ENCODE data around the gene LRP2.
A peak's percentile ranks its signal among the peaks of the same experiment; 100 is the strongest.
"Not testable (repeated sequence)": the region's sequence is repeated elsewhere in the genome, so short reads cannot be mapped to it uniquely, and the experiment has no call there.

LRP2 gene

DNA sequence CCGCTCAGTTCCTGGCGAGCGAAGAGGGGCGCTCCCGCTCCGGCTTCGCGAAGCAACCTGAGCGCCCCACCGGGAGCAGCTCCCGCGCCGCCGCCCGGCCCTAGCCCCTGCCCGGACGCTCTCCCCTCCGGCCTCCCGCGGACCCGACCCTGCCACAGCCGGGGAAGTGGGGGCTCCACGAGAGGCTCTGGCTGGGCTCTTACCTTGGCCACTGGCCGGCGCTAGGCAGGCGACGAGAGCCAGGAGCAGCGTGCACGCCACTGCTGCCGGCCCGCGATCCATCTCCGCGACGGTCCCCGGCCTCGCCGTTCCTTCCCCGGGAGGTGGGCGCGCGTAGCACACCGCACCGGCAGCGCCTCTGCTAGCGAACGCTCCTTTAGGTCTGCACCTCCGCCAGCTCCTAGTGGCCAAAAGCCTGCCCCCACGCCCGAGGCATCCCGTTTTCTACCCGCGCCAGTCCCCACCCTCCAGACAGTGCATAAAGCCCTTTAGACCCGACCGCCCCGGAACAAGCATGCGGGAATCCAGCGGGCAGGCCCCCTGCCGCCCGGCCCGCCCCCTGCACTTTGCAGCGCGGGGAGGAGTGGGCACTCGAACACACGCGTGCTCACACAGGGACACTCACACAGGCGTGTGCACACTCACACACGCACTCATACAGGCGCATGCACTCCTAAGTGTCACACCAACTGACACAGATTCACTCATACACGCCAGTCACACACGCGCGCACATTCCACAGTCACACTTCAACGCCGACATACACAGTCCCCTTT lies at the start of gene LRP2:
TSS of gene LRP2 (minus strand) at position 417 of the 776 bp plus-strand sequence. CDS start at position 282, 135 bp downstream.
- DNase-seq = no peak

DNA sequence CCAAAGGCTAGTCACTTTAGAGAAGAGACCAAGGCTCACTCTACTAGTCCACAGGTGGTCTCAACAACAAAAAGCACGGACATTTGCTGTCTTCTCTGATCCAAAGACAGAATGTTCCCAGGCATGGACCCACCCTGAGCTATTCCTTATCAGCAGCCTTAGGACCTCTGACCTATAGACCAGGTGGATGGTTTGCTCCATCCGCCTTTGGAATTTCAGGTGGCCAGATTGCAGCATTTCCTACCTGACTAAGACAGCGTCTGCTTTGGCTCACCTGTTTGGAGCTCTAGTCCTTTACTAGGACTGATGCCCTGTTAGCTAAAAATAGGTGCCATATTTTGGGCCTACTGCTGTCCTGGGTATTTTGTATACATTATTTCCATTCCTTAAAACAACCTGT lies 44.6 kb upstream of the LRP2 start:
- DNase-seq = no peak

DNA sequence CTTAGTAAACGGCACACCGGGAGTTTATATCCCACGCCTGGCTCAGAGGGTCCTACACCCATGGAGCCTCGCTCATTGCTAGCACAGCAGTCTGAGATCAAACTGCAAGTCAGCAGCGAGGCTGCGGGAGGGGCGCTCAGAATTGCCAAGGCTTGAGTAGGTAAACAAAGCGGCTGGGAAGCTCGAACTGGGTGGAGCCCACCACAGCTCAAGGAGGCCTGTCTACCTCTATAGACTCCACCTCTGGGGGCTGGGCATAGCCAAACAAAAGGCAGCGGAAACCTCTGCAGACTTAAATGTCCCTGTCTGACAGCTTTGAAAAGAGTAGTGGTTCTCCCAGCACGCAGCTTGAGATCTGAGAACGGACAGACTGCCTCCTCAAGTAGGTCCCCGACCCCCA lies 37.2 kb upstream of the LRP2 start:
- not testable (repeated sequence) for DNase-seq

DNA sequence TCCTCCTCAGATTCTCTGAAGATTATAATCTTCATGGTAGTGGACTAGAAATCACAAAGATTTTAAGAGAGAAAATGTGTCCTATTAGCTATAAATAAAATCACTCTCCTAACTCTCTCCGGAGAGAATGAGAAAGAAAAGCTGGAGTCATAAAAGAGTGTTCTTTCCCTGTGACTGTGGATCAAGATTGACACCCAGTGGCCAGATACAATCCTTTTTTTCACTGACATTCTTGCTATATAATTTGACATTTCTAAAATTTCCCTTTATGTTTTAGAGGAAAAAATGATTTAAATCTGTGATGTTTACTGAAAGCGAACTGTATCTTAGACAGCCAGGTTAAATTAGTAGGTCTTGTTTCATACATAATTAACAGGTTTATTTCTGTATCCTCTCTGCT lies 35.4 kb upstream of the LRP2 start:
- no peak for DNase-seq

DNA sequence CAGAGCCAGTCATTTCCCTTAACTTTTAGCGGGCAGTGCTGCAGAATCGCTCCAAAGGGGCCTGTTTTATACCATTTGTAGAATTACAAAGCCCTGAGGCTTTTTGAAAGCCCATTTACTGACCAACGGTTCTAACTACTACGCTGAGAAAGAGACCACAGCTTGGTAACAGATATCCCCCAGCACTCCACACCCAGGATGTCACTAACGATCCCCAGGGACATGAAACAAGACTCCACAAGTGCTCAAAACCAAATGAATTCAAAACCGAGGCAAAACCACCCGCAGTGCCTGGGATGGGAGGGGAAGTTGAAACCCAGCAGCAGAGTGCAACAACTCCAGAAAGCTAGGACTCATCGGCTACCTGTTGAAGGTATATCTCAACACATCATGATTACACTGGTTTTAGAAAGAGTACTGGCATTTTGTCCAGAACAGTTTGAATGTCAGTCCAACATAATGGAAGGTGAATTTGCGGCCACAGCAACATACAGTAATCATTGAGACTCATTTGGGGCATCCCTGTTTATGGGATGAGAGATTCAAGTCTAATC lies 33.6 kb upstream of the LRP2 start:
- DNase-seq = no peak

DNA sequence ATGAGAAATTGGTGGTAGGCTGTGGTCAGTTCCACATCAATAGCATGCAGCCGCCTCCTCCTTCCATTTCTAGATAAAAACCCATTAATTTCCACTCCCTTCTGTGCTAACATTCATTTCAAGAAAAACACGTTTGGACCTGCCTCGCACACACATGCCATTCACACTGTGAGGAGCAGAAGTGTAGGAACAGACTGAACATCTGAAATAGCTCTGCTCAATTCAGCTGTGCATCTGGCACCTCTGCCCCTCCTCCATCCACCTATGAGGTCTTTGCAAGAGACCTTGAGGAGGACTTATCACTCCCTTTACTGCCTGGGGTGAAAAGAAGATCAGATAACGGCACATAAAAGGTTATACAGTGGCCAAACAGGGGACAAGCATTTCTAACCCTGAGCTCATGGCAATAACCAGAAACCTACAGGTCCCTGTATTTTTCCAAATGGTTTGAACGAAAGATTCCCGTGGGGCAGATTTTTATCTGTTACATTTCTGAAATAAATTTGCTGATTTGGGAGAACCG lies 30.8 kb upstream of the LRP2 start:
- no peak for DNase-seq

DNA sequence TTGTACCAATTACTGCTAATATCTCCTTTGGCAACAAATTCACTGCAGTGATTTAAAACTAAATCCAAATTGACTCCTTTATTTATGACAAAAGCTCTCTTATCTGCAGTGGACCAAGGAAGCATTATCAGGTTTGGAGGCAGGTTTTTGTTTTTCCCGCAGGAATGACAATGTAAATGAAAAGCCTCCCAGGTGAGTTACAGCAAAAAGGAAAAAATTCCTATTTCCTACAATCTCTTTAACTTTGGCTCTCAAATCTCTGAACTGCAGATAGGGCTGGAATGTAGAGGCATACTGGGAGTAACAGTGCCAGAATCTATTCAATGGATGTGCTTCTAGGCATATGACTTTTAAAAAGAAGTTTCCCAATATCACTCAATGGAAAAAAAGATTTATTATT lies 28.9 kb upstream of the LRP2 start:
- no peak for DNase-seq

DNA sequence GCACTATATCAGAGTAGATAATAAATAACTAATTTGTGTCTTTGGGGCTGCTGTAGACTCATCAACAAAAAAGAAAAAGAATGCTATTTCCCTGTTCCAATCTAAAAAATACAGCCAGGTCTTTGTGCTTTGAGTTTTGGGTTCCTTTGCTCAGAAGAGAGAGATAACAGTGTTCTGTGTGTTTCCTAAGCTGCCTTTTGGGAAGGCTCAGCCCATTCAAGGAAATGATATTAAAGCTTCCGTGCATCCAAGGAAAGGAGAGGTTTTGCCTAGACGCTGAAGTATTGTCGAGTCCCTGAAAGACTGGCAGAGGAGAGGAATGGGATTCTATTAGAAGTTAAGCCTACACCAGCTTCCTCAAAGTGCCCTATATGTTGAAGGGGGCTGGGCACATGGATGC lies 25.8 kb upstream of the LRP2 start:
- DNase-seq = no peak

DNA sequence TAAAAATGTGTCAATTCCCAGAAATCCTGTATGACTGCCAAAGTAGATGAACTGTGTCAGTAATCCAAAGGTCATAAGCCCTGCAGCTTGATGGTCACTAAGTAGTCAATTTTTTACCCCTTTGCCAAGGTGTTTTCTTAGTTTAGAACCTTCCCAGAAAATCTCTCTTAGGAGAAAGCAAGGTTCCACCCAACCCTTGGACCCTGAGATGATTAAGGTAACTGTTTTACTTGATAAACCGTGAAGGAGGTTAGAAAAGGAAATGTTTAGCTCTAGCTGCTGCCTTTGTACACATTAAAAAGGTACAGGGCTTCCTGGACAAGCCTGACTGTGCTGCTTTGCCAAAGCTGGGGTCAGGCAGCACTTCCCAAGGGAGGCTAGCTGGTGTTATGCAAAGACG lies 24.4 kb upstream of the LRP2 start:
- no peak for DNase-seq

DNA sequence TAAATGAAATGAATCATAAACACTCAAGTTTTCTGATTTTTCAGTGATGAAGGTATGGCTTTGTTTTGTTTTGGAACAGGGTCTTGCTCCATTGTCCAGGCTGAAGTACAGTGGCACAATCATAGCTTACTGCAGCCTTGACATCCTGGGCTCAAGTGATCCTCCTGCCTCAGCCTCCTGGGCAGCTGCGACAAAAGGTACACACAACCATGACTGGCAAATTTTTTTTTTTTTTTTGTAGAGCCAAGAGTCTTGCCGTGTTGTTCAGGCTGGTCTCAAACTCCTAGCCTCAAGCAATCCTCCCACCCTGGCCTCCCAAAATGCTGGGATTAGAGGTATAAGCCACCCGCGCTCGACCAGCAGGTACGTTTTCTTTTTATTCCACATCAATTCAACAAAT lies 22.5 kb upstream of the LRP2 start:
- DNase-seq = no peak

DNA sequence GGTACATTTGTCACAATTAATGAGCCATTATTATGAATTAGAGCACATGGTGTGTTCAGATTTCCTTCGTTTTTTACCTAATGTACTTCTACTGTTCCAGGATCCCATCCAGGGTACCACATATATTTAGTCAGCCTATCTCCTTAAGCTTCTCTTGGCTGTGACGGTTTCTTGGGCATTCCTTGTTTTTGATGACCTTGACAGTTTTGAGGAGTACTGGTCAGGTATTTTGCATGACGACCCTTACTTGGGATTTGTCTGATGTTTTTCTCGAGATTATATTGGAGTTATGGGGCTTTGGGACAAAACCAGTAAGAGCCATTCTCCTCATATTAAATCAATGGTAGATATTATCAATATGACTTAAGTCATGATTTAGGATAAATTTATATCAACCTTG lies 10.2 kb upstream of the LRP2 start:
- DNase-seq = no peak

DNA sequence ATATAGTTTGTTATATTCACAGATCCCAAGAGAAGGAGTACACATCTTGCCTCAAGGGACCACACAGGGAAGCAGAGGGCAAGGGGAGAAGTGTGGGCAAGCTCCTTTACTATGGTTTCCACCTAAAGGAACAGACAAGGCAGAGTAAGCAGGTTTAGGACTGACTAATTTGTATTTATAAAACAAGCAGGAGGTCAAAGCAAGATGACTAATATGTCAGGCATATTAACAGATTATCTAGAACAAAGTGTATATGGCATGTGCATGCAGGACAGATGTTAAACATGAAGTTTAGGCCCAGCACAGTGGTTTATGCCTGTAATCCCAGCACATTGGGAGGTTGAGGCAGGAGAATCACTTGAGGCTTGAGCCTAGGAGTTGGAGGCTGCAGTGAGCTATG lies 3.7 kb upstream of the LRP2 start:
- no peak for DNase-seq

DNA sequence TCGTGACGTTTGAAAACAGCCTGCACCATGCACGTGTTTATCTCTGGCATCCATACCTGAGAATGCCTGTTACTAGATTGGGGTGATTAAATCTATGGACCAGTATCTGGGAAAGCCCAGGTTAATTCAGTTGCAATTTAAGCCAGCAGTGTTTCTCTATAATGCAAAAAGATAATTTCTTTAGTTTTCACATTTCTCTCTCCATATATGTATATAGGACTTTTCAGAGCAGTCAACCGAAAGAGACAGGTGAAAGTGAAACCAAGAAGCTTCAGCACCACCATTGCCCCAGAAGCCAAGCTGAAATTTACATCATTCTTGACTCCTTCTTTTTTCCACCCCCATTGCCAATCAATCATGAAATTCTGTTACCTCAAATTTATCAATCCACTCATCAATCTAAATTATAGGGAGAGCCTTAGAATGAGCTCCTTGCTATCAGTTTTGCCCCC lies 2.7 kb upstream of the LRP2 start:
- no peak for DNase-seq

DNA sequence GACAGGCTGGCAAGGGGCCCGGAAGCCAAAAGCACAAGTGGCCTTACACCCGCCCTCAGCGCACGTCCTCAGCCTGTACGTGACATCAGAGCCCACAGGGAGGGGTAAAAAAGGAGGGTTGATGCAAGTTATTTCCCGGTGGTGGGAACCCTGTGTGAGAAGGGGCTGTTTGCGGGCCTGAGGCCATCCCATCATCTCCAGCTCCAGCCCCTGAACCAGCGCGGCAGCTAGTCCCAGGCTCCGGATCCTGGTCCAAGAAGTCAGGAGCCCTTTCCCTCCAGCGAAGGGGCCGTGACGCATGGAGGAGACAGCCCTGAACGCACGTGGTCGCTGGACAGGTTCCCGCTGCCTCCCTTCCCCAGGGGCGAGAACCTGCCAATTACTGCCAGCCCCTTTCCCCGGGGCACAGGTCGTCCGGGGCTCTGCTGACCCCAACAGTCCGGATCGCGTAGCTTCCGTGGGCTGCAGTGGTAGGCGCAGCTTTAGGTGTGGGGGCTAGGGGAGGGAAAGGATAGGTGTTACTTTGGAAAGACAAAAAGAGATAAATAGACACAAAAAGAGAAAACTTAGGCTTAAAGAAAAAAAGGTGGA lies 1.3 kb upstream of the LRP2 start:
- DNase-seq = no peak

DNA sequence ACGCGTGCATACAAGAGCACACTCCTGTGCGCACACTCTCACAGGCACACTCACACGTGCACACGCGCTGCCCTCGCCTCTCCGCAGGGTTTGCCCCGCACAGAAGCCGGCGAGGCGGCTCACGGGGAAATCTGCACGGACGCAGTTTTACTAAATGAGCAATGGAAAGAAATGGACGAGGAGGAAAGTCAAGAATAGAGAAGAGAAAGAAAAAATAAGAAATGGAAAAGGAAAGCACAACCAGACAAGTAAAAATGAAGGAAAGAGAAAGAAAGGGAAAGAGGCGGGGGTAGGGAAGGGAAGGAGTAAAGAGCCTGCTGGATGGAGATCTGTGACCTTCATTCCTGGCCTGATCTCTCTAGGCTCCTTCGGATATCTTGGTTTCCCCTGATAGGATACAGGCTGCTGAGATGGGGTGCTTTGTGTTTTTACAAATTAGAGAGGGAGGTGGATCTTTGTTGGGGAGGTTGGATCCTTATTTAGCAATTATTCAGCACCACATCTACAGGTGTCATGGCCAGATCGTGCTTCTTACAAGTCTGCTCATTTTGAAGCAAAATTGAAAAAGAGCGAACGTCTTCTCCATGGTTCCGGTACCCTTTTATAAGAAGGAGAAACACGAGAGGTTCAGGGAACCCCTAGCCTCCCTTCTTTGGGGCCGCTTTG lies 693 bp upstream of the LRP2 start:
- no peak for DNase-seq

DNA sequence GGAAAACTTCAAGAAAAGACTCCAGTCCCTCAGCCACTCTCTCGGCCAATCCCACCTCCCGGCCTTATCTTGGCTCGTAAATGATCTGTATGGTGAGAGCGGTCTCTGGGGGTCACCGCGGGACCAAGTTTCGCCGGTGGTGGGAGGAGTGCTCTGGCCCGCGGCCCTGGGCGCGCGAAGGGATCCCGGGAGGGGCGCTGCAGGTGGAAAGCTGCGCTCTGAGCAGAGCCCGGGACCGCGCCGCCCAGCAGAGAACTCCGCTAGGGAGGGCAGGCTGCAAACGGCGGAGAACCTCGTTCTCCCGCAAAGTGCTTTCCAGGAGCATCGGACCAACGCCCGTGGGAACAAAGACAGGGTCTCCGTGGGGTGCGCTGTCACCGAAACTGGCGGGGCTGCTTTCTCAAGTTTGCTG lies 622 bp downstream of the LRP2 start:
- no peak for DNase-seq

DNA sequence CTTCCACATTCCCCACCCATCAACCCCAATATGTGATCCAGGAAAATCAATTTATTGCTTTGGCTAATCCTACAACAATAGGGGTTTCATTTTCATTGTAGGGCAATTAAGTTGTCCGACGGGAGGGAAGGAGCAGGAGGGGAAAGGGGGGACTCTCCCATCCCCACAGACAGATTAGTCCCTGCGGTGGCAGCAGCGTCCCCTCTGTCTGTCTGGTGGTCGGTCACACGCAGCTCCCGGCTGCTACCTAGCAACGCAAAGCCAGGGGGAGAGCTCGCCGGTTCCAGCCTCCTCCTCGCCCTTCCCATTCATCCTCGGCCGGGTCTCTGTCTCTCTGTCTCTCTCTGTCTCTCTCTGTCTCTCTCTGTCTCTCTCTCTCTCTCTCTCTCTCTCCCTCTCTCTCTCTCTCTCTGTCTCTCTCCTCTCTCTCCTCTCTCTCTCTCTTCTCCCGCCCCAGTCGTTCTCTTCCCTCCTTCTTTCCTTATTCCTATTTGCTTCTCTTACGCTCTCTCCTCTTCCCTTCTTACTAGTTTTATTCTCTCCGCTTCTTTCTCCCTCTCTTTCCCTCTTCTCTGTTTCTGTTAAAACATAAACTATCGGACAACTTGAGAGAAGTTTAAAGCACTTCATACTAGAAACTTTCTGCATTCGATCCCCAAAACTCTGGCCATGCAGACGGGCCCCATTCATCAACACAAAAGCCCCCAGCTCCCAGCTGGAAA lies 1.2 kb downstream of the LRP2 start:
- DNase-seq = no peak

DNA sequence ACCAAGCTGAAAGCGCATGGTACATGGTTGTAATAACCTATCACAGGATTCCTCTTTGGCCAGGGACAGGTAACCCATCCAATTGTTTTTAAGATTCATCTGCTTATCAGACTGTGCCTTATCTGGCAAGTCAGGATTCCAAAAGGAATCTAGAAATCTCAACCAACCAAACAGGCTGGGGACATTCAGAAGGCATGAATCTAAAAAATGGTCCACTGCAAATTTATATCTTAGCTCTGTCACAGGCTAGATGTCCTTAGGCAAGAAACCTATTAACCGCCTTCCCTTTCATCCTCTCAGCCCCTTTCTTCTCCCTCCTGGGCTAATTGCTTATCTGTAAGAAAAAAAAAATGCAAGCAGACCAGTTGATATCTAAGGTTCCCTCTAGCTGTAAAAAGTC lies 4.3 kb downstream of the LRP2 start:
- DNase-seq = no peak

DNA sequence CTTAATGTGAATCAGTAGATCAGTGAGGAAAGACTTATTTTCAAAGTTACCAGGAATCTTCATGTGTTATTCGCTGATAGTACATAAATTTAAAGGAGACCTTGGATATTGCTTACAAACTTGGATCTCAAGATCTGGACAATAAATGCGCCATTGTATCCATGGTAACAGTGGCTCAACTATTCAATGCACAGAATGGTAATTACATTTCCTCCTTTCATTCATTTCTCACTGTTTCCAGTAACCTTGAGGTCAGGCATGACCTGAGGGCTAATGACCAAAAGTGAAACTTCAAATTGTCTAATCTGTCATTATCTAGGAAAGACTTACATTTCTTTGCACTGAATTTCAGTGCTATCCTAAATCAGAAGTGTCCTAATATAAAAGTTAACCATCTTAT lies 8.1 kb downstream of the LRP2 start:
- no peak for DNase-seq

DNA sequence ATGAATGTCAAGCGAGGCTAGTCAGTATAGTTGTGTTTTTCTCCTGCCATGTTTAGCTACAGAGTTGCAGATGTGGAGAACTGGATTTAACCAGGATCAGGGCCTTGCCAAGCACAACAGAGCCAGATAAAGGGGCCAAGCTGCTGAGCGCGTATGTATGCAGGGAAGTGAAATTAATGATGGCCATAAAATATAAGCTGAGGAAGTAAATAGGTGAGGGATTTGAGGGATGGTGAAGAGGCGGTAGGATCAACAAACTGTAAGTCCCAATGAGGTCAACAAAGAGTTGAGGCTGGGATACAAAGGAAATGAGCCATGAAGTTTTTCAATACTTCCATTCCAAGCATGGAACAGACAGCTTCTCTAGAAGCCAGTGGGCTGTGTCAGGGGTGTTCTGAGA lies 10.6 kb downstream of the LRP2 start:
- peak; percentile 60 for DNase-seq

DNA sequence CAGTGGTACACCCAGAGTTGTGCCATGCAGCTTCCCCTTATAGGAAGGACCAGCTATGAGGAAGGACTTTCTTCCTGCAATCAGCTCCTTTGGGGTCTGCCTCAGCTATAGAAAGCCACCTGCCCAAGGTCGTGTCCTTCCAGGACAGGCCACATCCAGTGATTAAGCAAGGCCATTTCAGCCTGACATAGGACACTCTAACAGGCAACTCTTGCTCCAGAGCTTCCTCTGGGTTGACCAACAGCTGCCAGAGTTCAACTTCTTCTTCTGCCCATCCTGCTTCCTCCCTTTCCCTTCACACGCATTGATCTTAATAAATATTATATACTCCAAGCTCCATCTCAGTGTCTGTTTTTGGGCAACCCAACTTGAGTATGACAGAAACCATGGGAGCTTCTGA lies 12.8 kb downstream of the LRP2 start:
- DNase-seq = no peak

DNA sequence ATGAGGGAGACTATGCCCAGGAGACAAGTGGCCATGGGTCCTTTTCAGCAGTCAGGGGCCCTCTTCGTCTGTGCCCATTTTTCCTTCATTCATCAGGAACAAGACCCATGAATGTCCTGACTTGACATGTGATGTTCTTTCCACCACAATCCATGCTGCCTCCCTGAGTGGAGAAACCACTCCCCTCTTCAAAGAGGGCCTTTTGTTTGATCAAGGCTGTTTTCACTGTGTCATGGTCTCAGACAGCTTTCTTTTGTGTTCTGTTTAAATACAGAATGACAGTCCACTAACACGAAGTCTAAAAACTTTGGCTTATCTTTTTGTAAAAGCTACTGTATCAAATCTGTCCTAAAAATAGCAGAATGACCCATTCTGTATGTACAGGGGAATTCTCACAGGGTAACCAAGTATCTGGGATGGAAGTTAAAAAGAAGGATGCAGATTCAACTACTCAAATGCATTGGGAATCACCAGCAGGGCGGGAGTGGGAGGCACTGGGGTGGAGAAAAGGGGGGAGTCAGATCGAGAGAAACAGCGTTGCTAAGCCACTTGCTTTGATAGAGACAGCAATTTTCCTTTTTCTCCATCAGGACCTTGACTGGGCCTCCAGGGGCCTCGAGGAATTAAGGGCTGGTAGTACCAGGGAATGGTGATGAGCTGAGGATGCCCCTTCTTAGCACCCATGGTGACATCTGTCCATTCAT lies 13.9 kb downstream of the LRP2 start:
- DNase-seq = no peak
